Ovary (tissue), 9 donors: ENCODE measurements around the gene SEBOX. TPM values are rescaled to one million over a fixed set of nuclear protein-coding genes. Genes with fewer than 3 reads are reported as not detected.
A peak's percentile ranks its signal among the peaks of the same experiment; 100 is the strongest.

Source experiments
- DNase-seq, 5 donors: peaks; one replicate each; pipeline ENCODE4 v3.0.0-alpha.2; 2019 to 2020
- H3K27ac ChIP-seq, 2 donors: fragments of 200-600 bp; one replicate each; pipeline versions ENCODE4 v1.5.1 to v1.8.0; 2019 to 2022
- H3K27me3 ChIP-seq: fragments of 200-600 bp; one replicate; pipeline ENCODE4 v1.8.0; 2022
- H3K36me3 ChIP-seq: fragments of 200-600 bp; sonication (generic); one replicate; pipeline ENCODE4 v1.5.1; 2019
- H3K4me1 ChIP-seq: one replicate; pipeline ENCODE4 v1.8.1; 2013; ENCODE audit warnings: mild to moderate bottlenecking, moderate library complexity; ENCODE audit not compliant: insufficient read depth
- H3K4me3 ChIP-seq: fragments of 200-600 bp; sonication (generic); one replicate; pipeline ENCODE4 v1.5.1; 2017
- H3K9me3 ChIP-seq, 2 donors: fragments of 200-600 bp in 1 of 2; sonication (generic) in 1 of 2; one replicate each; pipeline versions ENCODE4 v1.5.1 to v1.8.1; 2013 to 2019; ENCODE audit warnings: mild to moderate bottlenecking in 1 of 2, moderate library complexity in 1 of 2
- CTCF ChIP-seq, 3 donors: fragments of 450-650 bp in 2 of 3; fragments of 200-600 bp in 1 of 3; IDR thresholded peaks; one replicate each; pipeline versions ENCODE4 v1.5.1 to v1.8.0; 2016 to 2022; ENCODE audit warnings: antibody characterized with exemption in 3 of 3, mild to moderate bottlenecking in 1 of 3
- EP300 ChIP-seq: sonication (generic); formaldehyde crosslinking; IDR thresholded peaks from one replicate; pipeline ENCODE4 v1.6.1; 2017; ENCODE audit warnings: antibody characterized with exemption
- POLR2A ChIP-seq: fragments of 450-650 bp; IDR thresholded peaks from one replicate; pipeline ENCODE4 v1.6.1; 2017; ENCODE audit warnings: antibody characterized with exemption, mild to moderate bottlenecking, moderate library complexity
- WGBS, 3 donors: extraction: QIAGEN DNeasy Blood & Tissue Kit in 1 of 3; methylation state at CpG; one replicate each; pipeline versions ENCODE4 v1.1.5 to v1.1.7; 2013 to 2017; 5-methylcytosine and 5-hydroxymethylcytosine counted together
- intact Hi-C, 4 donors: fragments of 100-400 bp; cut with DNase I; formaldehyde crosslinking; loops; one replicate each; pipeline versions ENCODE4 v1.11.0 to v1.15.1; 2022 to 2023
- polyA plus RNA-seq, 2 donors: library from polyadenylated mRNA; stranded (reverse); fragments of 200-250 nt in 1 of 2; fragments of 350-450 nt in 1 of 2; fragmentation: Illumina TruSeq in 1 of 2; extraction: RNeasy Lipid Tissue Mini Kit (QIAGEN cat#74804) in 1 of 2; gene quantifications; one replicate each; pipeline ENCODE4 v1.2.3, GENCODE V29; 2013 to 2014
- total RNA-seq, 7 donors: library from RNA; depleted of rRNA in 2 of 7; stranded (reverse); fragments of >200 nt in 2 of 7; fragmentation: NEBNext Ultra II Directional in 3 of 7; extraction: Animal tissue kit (Norgen Biotek cat#: 25700) in 3 of 7; gene quantifications; one replicate each; pipeline versions ENCODE4 v1.1.0 to v1.2.4, GENCODE V29; 2016 to 2023
- donor health status: DM: no; HTN: no; CAD: no; lungs with moderate emphysema.
- donor health status: DM: no; HTN: no; CAD: no.
- donor health status: Bipolar disorder and iron deficiency.
- donor health status: DM: yes; HTN: yes; CAD: no.
- donor health status: DM: no; HTN: no; CAD: no.
- donor health status: DM: yes; HTN: yes; CAD: no.

The SEBOX gene
- total and polyA plus RNA-seq, 9 donors: not detected

- Histone ChIP-seq H3K27me3 (no peaks in the 10 kb centered on the region), H3K36me3 (no peaks in the 10 kb centered on the region), H3K27ac (no peak overlapping the region), H3K9me3 (no peaks in the 10 kb centered on the region), H3K4me3 (no peak overlapping the region), H3K4me1 (peaks cover 7% of the 10 kb centered on the region)
- TF ChIP-seq EP300: no peak
- TF ChIP-seq CTCF (IDR thresholded peaks at IDR 0.05): no peak
- no peak for TF ChIP-seq POLR2A
- peak in 1 of 5 donors; percentile 24 for DNase-seq
- intact Hi-C loops: no loop called here
- WGBS, 3 donors: 82 to 89% (median 89%) methylated on average over 5 of the region's 5 CpGs
These were observed 39.4 kb upstream of the SEBOX start for GRCh38 chr17:28404461-28404811.

GRCh38 chr17:28404007-28404406 lies 39.0 kb upstream of the SEBOX start:
- Histone ChIP-seq H3K9me3 (no peaks in the 10 kb centered on the region), H3K36me3 (no peaks in the 10 kb centered on the region), H3K27me3 (no peaks in the 10 kb centered on the region), H3K4me3 (no peak overlapping the region), H3K27ac (no peak overlapping the region), H3K4me1 (peaks cover 7% of the 10 kb centered on the region)
- DNase-seq: no peak
- WGBS, 3 donors: 86 to 89% (median 89%) methylated on average over 2 of the region's 2 CpGs
- intact Hi-C loops: no loop called here
- TF ChIP-seq POLR2A (no peak), EP300 (no peak), CTCF (IDR thresholded peaks at IDR 0.05) (no peak)

GRCh38 chr17:28402844-28403243 lies 37.8 kb upstream of the SEBOX start:
- Histone ChIP-seq H3K9me3 (no peaks in the 10 kb centered on the region), H3K27me3 (no peaks in the 10 kb centered on the region), H3K27ac (no peak overlapping the region), H3K4me1 (peaks cover 7% of the 10 kb centered on the region), H3K36me3 (no peaks in the 10 kb centered on the region), H3K4me3 (no peak overlapping the region)
- 87 to 89% (median 87%) methylated on average over 6 of the region's 6 CpGs for WGBS, 3 donors
- intact Hi-C loops: no loop called here
- DNase-seq: peak in 1 of 5 donors; percentile 5
- TF ChIP-seq CTCF (IDR thresholded peaks at IDR 0.05) (no peak), POLR2A (no peak), EP300 (no peak)

GRCh38 chr17:28402224-28402630 lies 37.2 kb upstream of the SEBOX start:
- DNase-seq: peak in 1 of 5 donors; percentile 11
- WGBS, 3 donors: 48 to 58% (median 57%) methylated on average over 3 of the region's 3 CpGs
- no peaks in the 10 kb centered on the region for H3K9me3 ChIP-seq
- no peak overlapping the region for H3K4me3 ChIP-seq
- intact Hi-C loops: no loop called here
- TF ChIP-seq POLR2A (no peak), CTCF (IDR thresholded peaks at IDR 0.05) (no peak), EP300 (no peak)
- peaks cover 7% of the 10 kb centered on the region for H3K4me1 ChIP-seq
- no peaks in the 10 kb centered on the region for H3K36me3 ChIP-seq
- H3K27ac ChIP-seq: no peak overlapping the region
- no peaks in the 10 kb centered on the region for H3K27me3 ChIP-seq

- peaks cover 4% of the 10 kb centered on the region for H3K4me1 ChIP-seq
- 88 to 91% (median 88%) methylated on average over 4 of the region's 4 CpGs for WGBS, 3 donors
- no peak for TF ChIP-seq POLR2A
- TF ChIP-seq EP300: no peak
- no peak for TF ChIP-seq CTCF (IDR thresholded peaks at IDR 0.05)
- no peaks in the 10 kb centered on the region for H3K36me3 ChIP-seq
- peak in 1 of 5 donors; percentile 3 for DNase-seq
- no peak overlapping the region for H3K4me3 ChIP-seq
- no peaks in the 10 kb centered on the region for H3K27me3 ChIP-seq
- intact Hi-C loops: no loop called here
- no peaks in the 10 kb centered on the region for H3K9me3 ChIP-seq
- no peak overlapping the region for H3K27ac ChIP-seq
These were observed 34.8 kb upstream of the SEBOX start for GRCh38 chr17:28399808-28400207.
